Gastrocnemius medialis (tissue), 4 donors: ENCODE data around the gene IGF2BP2.

Experiments
- CTCF ChIP-seq, 5 experiments: fragments of 450-650 bp in 3 of 5; fragments of 200-600 bp in 2 of 5; sonication (generic) in 2 of 5; IDR thresholded peaks in 4 of 5; conservative IDR thresholded peaks in 1 of 5; 1 replicate in 4 of 5; 2 replicates in 1 of 5; pipeline ENCODE4 v1.5.1; 2016 to 2019; ENCODE audit warnings: antibody characterized with exemption in 5 of 5, mild to moderate bottlenecking in 3 of 5, moderate library complexity in 3 of 5
- POLR2A ChIP-seq, 2 donors: fragments of 450-650 bp; IDR thresholded peaks; one replicate each; pipeline ENCODE4 v1.6.1; 2017; ENCODE audit warnings: antibody characterized with exemption in 2 of 2, mild to moderate bottlenecking in 2 of 2, moderate library complexity in 2 of 2

- no peak for TF ChIP-seq CTCF (IDR thresholded peaks at IDR 0.05 in 4 of 5, conservative IDR thresholded peaks at IDR 0.05 in 1 of 5)
- TF ChIP-seq POLR2A (IDR thresholded peaks at IDR 0.05): no peak
Observed at GRCh38 chr3:185807445-185808068, 17.3 kb downstream of the IGF2BP2 start.
